IPS-20b (cell line): ENCODE data around the gene ABCA7.
"Not testable (repeated sequence)": the region's sequence is repeated elsewhere in the genome, so short reads cannot be mapped to it uniquely, and the experiment has no call there.

Experiments
- H3K27ac ChIP-seq: one replicate; pipeline ENCODE4 v1.5.1; 2013; ENCODE audit warnings: low read length
- H3K27me3 ChIP-seq: 2 replicates; pipeline ENCODE4 v1.6.1; 2013; ENCODE audit warnings: mild to moderate bottlenecking, low read length, inconsistent platforms; ENCODE audit not compliant: insufficient read depth
- H3K36me3 ChIP-seq: 2 replicates; pipeline ENCODE4 v1.6.1; 2013; ENCODE audit warnings: low read depth, mild to moderate bottlenecking, inconsistent platforms, low read length, moderate library complexity; ENCODE audit not compliant: insufficient read depth
- H3K4me1 ChIP-seq: 2 replicates; pipeline ENCODE4 v1.6.1; 2013; ENCODE audit warnings: mild to moderate bottlenecking, control low read depth, inconsistent platforms, low read length, moderate library complexity; ENCODE audit not compliant: insufficient read depth
- H3K4me3 ChIP-seq: 2 replicates; pipeline ENCODE4 v1.5.1; 2013; ENCODE audit warnings: mild to moderate bottlenecking, low read length, inconsistent platforms
- H3K9ac ChIP-seq: 2 replicates; pipeline ENCODE4 v1.6.1; 2013; ENCODE audit warnings: low read depth, mild to moderate bottlenecking, inconsistent platforms, low read length, moderate library complexity
- H3K9me3 ChIP-seq: 2 replicates; pipeline ENCODE4 v1.6.1; 2013; ENCODE audit warnings: mild to moderate bottlenecking, low read depth, low read length, inconsistent platforms; ENCODE audit not compliant: insufficient read depth

ABCA7 gene

DNA sequence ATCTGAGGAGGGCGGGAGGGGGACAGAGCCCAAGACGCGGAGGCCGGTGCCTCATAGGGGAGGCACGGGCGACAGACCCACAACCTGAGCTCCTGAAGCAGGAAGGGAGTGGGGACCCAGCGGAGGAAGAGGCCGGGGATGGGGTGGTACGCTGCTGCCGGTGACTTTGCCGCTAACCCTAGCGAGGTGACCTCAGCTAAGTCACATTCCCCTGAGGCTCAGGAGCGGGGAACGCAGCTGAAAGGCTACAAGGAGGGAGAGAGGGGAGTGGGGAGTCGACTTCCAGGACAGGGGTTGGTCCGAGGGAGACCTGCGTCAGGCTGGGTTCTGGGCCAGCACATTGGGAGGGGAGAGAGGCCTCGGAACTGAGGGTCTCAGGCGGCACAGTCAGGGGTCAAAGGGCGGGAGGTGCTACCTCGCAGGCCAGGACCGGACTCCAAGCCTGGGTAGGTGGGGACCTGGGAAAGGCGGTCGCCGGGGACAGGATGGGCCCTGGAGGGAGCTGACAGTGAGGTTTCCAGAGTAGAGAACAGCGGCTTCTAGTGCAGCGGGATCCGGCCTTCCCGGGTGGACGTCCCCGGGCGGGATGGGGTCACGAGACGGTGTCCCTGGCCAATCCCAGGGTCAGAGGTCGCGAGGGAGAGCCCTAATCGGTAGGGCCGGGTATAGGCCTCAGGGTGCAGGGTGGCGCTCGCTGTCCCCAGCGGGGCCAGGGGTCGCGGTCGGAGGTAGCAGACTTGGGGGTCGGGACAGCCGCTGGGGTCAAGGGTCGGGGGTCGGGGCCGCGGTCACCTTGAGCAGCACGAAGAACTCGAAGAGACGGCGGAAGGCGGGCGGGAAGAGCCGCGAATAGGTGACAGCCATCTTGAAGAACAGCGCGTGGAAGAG lies 19.7 kb upstream of the ABCA7 start:
- H3K36me3 ChIP-seq = 0 out of 2 replicates have a peak, but pooled peaks cover 7% of the 10 kb centered on the region
- no peaks in the 10 kb centered on the region for H3K27me3 ChIP-seq
- H3K27ac ChIP-seq = peak overlapping the region; percentile 14
- H3K9me3 ChIP-seq = no peaks in the 10 kb centered on the region
- H3K4me3 ChIP-seq = peak overlapping the region; percentile 94
- peaks cover 9% of the 10 kb centered on the region for H3K4me1 ChIP-seq
- H3K9ac ChIP-seq = peak overlapping the region; percentile 70

DNA sequence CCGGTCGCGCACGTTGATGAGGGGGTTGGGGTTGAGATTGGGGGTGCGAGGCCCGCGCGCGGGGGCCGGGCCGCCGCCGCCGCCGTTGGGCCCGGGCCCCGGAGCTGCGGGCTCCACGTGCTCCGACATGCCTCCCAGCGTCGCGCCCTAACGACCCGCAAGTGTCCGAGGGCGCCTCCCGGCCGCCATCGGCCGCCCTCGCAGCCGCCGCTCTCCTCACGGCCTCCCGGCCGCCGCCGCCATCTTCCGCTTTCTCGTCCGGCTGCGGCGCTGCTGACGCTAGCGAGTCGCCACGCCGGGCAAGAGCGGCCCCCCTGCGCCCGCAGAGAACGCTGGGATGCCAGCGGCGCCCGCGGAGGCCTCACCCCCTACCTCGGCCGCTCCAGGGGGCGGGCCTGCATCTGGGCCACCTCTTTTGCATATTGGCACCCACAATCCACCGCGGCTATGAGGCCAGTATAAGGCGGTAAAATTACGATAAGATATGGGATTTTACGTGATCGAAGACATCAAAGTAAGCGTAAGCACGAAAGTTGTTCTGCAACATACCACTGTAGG lies 19.0 kb upstream of the ABCA7 start, which contains the start of gene TMEM259:
TMEM259 (minus strand) TSS at position 256 of the 558 bp plus-strand sequence; CDS start at position 129, 127 bp downstream.
- Histone ChIP-seq H3K27ac (peak within 1 kb of the TSS; percentile 99), H3K4me3 (peak within 1 kb of the TSS; percentile 94), H3K27me3 (no peaks in the 10 kb centered on the region), H3K9me3 (no peaks in the 10 kb centered on the region), H3K9ac (peak within 1 kb of the TSS; percentile 70), H3K36me3 (0 out of 2 replicates have a peak, but pooled peaks cover 7% of the 10 kb centered on the region), H3K4me1 (peaks cover 9% of the 10 kb centered on the region)

DNA sequence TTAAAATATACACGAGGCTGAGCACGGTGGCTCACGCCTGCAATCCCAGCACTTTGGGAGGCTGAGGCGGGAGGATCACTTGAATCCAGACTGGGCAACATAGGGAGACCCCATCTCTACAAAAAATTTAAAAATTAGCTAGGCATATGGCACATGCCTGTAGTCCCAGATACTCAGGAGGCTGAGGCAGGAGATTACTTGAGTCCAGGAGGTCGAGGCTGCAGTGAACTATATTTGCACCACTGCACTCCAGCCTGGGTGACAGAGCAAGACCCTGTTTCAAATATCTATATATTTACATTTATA lies 16.1 kb upstream of the ABCA7 start:
- not testable (repeated sequence) for H3K9me3 ChIP-seq, H3K4me3 ChIP-seq, H3K9ac ChIP-seq, H3K27me3 ChIP-seq, H3K27ac ChIP-seq, H3K36me3 ChIP-seq, H3K4me1 ChIP-seq

DNA sequence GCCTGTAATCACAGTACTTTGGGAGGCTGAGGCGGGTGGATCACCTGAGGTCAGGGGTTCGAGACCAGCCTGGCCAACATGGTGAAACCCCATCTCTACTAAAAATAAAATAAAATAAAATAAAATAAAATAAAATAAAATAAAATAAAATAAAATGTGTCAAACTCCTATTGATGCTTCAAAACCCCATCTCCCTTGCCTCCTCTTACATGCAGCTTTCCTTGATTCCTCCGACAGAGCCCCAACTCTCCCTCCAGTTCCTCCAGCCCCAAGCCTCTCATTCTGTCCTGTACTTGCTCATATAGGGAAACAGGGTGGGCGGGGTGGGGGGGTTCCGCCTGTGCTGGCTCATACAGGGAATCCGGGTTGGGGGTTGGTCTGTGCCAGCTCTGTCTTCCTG lies 14.8 kb upstream of the ABCA7 start:
- H3K36me3 ChIP-seq = peaks cover 13% of the 10 kb centered on the region
- H3K4me1 ChIP-seq, H3K9me3 ChIP-seq, H3K27ac ChIP-seq, H3K4me3 ChIP-seq, H3K27me3 ChIP-seq, H3K9ac ChIP-seq: not testable (repeated sequence)

DNA sequence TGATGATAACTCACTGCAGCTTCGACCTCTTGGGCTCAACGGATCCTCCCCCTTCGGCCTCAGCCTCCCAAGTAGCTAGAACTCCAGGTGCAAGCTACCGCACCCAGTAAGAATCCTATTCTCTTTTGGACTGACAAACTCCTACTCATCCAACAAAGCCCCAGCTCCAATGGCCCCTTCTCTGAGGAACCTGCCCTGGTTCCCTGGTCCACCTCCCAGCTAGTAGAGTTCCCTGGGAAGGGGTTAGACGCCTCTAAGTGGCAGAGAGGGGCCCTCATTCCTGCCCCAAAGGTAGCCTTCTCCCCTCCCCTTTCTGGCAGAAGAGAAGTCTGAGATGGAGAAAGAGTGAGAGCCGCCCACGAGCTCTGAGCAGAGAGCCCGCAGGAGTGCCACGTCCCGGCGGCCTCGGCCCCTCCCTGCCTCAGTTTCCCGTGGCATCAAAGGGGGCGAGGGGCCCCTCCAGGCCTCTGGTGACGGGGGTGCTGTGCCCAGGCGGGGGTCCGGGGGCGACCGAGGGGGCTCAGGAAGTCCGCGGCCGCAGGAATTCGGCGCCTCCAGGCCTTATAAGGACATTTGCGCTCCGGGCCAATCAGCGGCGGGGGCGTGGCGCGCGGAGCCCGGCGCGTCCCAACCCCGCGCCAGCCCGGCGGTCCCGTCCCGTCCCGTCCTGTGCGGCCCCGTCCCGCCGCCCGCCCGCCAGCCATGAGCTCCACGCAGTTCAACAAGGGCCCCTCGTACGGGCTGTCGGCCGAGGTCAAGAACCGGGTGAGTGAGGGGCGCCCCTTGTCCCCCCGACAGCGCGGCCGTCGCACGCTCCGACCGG lies 13.7 kb upstream of the ABCA7 start, which contains the start of gene CNN2:
CNN2 (plus strand) TSS at position 649 of the 823 bp plus-strand sequence; CDS start at position 703, 54 bp downstream.
- Histone ChIP-seq H3K27ac (peak within 1 kb of the TSS; percentile 100), H3K4me3 (peak within 1 kb of the TSS; percentile 98)

DNA sequence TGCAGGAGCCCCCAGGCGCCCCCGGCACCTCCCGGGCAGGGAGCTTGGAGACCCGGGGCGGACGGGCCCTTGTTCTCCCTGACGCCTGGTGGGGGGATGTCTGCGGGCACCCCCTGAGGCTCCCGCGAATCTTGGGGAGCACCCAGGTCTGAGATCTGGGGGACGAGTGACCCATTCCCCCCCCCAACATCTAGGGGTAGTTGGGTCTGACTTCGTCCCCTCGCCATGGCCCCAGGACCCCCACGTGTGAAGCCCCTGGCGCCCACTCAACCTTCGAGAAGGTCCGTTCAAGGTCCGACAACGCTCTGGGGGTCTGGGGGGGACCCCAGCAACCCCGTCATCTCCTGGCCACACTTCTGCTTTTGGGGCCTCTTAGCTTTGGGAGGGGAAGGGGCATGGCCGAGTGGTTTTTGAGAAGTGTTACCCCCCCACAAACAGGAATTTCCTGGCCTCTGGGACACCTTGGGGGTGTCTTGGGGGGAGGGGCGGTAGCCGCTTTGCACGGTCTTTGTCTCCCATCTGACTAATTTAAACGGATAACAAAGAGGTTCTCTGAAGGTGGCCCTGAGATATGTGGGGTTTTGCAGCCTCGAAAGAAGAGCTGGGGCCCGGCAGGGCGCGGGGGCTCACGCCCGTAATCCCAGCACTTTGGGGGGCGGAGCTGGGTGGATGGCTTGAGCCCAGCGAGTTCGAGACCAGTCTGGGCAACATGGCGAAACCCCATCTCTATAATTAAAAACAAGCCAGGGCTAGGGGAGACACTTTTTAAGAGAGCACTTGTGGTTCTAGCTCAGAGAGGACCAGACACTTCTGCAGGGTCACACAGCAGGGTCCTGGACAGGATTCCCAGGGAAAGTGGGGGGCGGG lies 12.9 kb upstream of the ABCA7 start:
- H3K36me3 ChIP-seq = peaks cover 30% of the 10 kb centered on the region
- H3K4me3 ChIP-seq = peak overlapping the region; percentile 98
- no peaks in the 10 kb centered on the region for H3K27me3 ChIP-seq
- H3K27ac ChIP-seq = peak overlapping the region; percentile 100
- no peaks in the 10 kb centered on the region for H3K4me1 ChIP-seq
- H3K9me3 ChIP-seq = no peaks in the 10 kb centered on the region
- peak overlapping the region; percentile 100 for H3K9ac ChIP-seq

More for the DNA sequence above, 13.7 kb upstream of the ABCA7 start, which contains the start of gene CNN2:
- Histone ChIP-seq H3K9me3 (no peaks in the 10 kb centered on the region), H3K36me3 (peaks cover 22% of the 10 kb centered on the region), H3K9ac (peak within 1 kb of the TSS; percentile 100), H3K27me3 (no peaks in the 10 kb centered on the region), H3K4me1 (no peaks in the 10 kb centered on the region)

DNA sequence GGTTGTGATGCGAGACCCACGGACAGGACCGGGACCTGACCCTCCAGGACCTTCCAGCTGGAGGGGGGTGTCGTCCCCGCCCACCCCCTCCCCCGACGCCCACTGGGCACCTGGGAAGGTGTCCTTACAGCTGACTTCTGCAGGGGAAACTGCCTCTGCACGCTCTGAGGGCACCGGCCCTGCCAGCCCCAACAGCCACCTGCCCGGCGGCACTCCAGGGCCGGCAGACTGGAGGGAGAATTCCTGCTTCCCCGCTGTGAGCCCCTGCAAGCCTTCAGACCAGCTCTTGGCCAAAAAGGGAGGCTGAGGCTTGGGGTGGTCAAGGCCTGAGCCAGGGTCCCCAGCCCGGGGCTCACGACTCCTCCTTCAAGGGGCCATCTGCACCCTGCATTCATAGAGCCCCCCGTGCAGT lies 12.3 kb upstream of the ABCA7 start:
- Histone ChIP-seq H3K9me3 (no peaks in the 10 kb centered on the region), H3K36me3 (peaks cover 37% of the 10 kb centered on the region), H3K4me1 (no peaks in the 10 kb centered on the region), H3K9ac (peak overlapping the region; percentile 100), H3K27me3 (no peaks in the 10 kb centered on the region), H3K4me3 (peak overlapping the region; percentile 98), H3K27ac (peak overlapping the region; percentile 100)

DNA sequence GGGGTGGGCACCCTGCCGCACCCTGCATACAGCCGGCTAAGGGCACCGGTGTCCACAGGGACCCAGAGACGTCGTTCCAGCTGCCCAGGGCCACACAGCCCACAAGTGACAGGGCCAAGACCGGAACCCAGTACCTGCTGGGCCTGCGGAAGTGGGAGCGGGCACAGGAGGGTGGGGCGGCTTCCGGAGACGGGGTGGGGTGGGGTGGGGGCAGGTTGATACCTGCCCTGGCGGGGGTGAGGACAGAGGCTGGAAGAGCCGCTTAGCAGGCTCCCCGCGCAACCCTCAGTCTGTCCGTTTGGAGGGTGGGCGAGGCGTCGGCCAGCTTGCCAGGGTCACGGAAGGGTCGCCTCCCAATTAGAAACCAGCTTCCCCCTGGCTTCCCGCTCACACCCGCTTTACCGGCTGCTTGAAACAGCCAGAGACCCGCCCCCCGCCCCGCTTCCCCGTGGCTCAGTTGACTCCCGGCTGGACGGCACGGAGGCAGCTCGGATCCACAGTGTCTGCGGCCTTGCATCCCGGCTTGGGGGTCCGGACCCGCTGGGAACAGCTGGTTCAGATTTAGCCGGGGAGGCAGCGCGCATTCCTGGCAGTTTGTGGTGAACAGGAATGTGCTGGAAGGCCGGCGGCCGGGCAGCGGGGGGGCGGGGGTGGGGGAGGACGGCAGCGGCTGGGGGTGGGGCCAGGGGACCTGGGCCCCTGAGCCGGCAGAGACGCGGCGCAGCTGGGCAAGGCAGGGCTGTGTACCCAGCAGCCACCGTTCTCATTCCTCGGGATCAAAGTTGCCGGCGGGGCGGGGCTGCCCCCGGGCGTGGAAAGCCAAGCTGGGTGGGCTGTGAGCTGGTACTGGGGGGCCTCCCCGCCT lies 11.6 kb upstream of the ABCA7 start:
- H3K27ac ChIP-seq = no peak overlapping the region
- H3K36me3 ChIP-seq = peaks cover 43% of the 10 kb centered on the region
- H3K4me3 ChIP-seq = peak overlapping the region; percentile 98
- H3K4me1 ChIP-seq = no peaks in the 10 kb centered on the region
- no peaks in the 10 kb centered on the region for H3K9me3 ChIP-seq
- H3K9ac ChIP-seq = peak overlapping the region; percentile 100
- no peaks in the 10 kb centered on the region for H3K27me3 ChIP-seq

DNA sequence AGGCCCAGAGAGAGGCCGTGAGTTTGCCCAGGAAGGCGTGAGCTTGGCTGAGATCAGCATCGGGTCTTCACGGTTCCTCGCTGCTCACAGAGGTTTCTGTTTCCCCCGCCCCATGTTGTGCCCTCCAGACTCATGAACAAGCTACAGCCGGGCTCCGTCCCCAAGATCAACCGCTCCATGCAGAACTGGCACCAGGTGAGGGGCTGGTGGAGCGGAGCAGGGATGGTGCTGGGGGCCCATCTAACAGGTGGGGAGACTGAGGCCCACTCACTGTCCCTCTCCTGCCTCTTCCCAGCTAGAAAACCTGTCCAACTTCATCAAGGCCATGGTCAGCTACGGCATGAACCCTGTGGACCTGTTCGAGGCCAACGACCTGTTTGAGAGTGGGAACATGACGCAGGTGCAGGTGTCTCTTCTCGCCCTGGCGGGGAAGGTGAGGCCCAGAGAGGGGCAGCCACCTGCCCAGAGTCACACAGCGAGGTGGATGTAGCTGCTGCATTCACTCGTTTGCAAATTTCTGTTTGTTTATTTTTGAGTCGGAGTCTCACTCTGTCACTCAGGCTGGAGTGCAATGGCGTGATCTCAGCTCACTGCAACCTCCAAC lies 7.5 kb upstream of the ABCA7 start:
- no peak overlapping the region for H3K27ac ChIP-seq
- H3K4me1 ChIP-seq = no peaks in the 10 kb centered on the region
- peaks cover 67% of the 10 kb centered on the region for H3K36me3 ChIP-seq
- H3K27me3 ChIP-seq = no peaks in the 10 kb centered on the region
- no peak overlapping the region for H3K9ac ChIP-seq
- H3K9me3 ChIP-seq = no peaks in the 10 kb centered on the region
- H3K4me3 ChIP-seq = no peak overlapping the region

DNA sequence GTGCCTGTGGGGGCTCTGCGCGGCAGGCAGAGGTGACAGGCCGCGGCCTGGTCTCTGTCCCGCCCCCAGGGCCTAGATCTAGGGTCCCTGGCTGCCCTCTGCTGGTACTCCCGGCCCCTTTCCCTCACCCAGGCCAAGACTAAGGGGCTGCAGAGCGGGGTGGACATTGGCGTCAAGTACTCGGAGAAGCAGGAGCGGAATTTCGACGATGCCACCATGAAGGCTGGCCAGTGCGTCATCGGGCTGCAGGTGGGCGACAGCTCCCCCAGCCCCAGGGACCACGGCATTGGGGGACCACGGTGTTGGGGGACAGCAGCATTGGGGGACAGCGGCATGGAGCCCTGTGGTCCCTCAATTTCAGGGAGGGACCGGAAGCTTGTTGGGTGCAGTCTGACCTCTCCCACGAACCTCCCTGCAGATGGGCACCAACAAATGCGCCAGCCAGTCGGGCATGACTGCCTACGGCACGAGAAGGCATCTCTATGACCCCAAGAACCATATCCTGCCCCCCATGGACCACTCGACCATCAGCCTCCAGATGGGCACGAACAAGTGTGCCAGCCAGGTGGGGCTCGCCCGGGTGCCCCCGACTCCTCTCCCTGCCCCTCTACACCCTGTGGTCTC lies 3.8 kb upstream of the ABCA7 start:
- H3K36me3 ChIP-seq = peaks cover 63% of the 10 kb centered on the region
- no peak overlapping the region for H3K9ac ChIP-seq
- H3K27me3 ChIP-seq = no peaks in the 10 kb centered on the region
- no peak overlapping the region for H3K4me3 ChIP-seq
- H3K27ac ChIP-seq = no peak overlapping the region
- H3K4me1 ChIP-seq = no peaks in the 10 kb centered on the region; the same call in 1 of the 2 replicates
- H3K9me3 ChIP-seq = no peaks in the 10 kb centered on the region
